RPMI8226 (cell line): ENCODE data around the gene PIF1.
"Not testable (repeated sequence)": the region's sequence is repeated elsewhere in the genome, so short reads cannot be mapped to it uniquely, and the experiment has no call there.

Experiments used
- DNase-seq: peaks from one replicate; pipeline ENCODE4 v3.0.0-alpha.2; 2015

The PIF1 gene

DNA sequence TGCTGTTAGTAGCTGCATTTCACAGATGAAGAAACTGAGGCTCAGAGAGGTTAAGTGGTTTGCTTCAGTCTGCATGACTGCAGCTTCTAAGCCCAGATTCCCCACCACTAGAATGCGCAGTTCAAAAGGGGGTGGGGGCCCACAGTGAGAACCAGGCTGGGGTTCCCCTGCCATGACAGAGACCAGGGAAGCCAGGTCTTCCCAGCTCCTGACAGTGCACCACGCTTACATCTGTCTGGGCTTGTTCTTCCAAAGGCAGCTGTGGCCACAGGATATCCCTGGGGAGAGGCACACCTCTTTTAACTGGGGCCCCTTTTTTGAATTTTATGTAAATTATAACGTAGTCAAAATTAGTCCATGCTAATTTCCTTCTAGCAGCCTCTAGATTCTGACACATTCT lies 21.6 kb upstream of the PIF1 start:
- no peak for DNase-seq

DNA sequence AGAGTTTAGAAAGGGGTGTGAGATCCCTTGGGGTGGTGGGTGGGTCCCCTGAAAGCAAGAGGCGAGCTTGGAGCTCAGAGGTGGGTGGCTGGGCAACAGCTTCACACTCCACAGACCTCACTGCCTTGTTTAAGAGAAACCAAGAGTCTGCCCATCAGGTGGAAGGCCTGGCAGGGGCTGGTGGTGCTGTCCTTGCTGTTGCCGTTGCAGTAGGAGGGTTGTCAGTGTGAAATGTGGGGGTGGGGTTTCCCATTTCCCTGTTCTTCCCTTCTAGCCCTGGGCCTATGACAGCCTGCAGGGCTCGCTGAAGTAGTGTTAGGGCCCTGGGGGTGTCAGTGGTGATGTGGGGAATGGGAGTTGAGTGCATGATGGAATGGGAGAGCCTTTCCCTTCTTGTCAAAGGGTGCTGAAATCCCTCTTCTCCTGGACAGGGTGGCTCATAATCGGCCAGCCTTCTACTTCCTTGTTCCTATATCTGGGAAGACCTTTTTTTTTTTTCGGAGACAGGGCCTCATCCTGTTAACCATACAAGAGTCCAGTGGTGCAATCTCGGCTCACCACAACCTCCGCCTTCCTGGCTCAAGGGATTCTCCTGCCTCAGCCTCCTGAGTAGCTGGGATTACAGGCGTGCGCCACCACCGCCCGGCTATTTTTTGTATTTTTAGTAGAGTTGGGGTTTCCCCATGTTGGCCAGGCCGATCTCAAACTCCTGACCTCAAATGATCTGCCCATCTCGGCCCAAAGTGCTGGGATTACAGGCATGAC lies 20.6 kb upstream of the PIF1 start:
- no peak for DNase-seq

- peak; percentile 54 for DNase-seq
These were observed 19.8 kb upstream of the PIF1 start for GRCh38 chr15:64845183-64845611.

GRCh38 chr15:64844576-64845145 lies 19.2 kb upstream of the PIF1 start:
- no peak for DNase-seq

GRCh38 chr15:64843991-64844390 lies 18.5 kb upstream of the PIF1 start:
- DNase-seq: no peak

DNA sequence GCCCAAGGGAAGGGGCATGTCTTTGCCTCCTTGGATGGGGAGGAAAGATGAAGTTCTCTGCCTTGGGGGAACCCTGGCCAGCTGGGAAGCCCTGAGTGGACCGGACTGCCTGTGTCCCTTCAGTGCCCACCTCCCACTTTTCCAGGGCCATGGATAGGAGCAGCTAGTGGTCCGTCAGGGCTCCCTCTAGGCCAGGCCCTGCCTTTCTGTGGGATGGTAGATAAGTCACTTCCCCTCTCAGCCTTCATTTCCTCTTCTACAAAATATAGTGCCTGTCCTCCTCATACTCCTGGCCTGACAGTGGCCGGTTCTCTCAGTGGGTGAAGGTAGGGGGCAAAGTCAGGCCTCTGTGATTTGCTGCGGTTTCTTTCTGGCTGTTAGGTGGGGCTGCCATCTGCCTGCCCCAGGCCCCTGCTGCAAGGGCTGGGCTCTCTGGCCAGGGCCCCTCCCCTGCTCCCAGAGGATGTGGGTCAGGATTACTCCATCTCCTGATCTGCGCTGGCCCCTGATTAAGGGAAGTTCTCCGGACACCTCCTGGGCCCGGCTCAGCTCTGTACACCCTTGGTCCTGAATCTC lies 17.6 kb upstream of the PIF1 start:
- no peak for DNase-seq

GRCh38 chr15:64842096-64842939 lies 16.9 kb upstream of the PIF1 start:
- peak; percentile 43 for DNase-seq

DNA sequence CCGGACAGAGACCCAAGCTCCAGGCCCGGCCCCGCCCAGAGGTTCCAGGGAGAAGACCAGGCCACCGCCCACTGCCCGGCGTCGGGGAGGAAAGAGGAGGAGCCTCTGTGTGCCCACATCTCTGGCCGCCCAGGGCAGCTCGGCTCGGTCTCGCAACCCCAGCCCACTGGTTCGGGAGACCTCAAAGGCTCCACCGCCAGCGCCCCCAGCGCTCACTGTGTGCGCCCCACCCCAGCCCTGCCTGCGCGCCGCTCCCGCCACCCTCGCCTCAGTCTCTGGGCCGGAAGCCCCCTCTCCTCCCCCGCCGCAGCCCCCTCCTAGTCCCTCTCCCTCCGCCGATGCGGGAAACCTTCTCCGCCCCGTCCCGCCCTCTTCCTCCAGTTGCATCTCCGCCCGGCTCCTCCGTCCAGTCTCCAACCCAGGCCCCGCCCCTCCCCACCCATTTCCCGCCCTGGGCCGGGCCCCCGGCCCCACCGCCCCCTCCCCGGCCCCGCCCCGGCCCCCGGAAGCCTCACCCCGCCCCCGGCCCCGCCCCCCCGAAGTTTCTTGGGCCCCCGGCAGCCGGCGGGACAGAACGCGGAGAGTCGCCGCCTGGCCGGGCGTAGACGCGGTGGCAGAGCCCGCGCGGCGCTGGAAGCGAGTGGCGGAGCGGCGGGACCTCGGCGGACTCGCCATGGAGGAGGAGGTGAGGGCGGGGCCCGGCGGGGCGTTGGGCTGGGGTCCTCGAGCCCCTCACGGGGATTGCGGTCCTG lies 16.1 kb upstream of the PIF1 start, which contains the start of gene PLEKHO2:
TSS of gene PLEKHO2 (plus strand) at position 572 of the 752 bp plus-strand sequence. CDS start at position 674, 102 bp downstream.
- peak; percentile 98 for DNase-seq

DNA sequence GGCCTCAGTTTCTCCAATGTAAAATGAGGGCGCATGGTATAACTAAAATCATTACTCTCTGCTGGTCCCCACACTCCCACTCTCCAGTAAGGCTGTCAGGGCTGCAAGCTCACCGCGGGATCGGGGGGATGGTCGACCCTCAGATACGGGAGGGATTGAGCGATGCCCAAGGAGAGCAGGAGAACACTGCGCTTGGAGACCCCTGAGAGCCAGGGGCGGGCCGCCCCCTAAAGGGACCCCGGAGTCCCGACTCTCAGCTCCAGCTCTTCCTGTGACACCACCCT lies 15.6 kb upstream of the PIF1 start:
- DNase-seq: no peak

DNA sequence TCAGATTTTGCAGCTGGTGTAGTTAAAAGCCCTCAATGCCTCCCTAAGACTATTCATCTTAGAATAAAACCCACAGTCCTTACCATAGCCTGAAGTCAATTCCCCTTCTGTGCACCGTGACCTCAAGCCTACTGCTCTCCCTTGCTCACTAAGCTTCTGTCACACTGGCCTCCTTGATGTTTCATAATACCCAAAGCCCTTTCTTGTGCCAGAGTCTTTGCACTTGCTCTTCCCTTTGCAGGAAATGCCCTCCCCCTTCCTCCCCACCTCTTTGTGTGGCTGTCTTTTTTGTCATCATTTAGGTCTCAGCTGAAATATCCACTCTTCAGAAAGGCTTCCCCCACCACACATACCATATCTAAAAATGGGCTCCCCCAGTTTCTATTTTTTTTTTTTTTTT lies 12.1 kb upstream of the PIF1 start:
- no peak for DNase-seq

- DNase-seq: no peak
These were observed 10.6 kb upstream of the PIF1 start for GRCh38 chr15:64836023-64836536.

DNA sequence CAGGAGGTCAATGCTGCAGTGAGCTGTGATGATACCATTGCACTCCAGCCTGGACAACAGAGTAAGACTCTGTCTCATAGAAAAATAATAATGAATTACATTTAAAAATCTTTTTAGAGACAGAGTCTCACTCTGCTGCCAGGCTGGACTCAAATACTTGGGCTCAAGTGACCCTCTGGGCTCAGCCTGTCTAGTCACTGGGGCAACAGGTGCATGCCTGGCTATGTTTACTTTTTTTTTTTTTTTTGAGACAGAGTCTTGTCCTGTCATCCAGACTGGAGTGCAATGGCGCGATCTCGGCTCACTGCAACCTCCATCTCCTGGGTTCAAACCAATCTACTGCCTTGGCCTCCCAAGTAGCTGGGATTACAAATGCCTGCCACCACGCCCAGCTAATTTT lies 8.2 kb upstream of the PIF1 start:
- no peak for DNase-seq

GRCh38 chr15:64828985-64829384 lies 3.5 kb upstream of the PIF1 start:
- no peak for DNase-seq

DNA sequence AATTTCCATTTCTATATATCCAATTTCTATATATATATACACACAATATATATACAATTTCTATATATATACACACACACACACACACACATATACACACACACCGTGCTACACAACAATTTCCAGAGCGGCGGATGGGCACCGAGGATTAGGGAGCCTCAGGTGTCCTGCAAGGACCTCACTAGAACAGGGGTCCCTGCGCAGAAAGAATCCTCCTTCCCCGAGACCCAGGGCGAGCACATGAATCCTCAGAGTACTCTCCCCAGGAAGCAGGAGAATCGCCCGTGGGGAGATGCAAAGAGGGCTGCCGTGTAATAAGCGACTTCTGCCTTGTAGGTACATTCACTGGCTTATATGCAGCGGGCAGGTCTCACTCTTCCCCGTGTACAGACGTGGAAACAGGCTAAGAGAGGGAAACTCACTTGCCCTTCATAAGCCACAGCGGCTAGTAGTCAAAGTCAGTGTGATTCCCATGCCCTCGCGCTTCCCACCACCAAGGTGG lies 467 bp downstream of the PIF1 start:
- peak; percentile 53 for DNase-seq

GRCh38 chr15:64816452-64816851 lies 9.0 kb downstream of the PIF1 start:
- DNase-seq: no peak

DNA sequence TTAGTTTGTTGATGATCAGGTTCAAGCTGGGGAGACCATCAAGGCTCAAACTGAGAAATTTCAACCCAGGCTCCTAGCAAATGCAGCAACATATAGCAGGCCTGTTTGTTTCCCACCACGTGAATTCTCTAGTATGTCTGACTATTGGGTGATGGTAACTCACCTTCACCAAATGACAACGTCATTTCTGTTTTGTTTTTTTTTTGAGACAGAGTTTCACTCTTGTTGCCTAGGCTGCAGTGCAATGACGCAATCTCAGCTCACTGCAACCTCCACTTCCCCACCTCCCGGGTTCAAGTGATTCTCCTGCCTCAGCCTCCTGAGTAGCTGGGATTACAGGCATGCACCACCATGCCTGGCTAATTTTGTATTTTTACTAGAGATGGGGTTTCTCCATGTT lies 10.5 kb downstream of the PIF1 start:
- not testable (repeated sequence) for DNase-seq

- not testable (repeated sequence) for DNase-seq
These were observed 11.2 kb downstream of the PIF1 start for GRCh38 chr15:64814283-64814682.

- DNase-seq: peak; percentile 90
These were observed 12.4 kb downstream of the PIF1 start for GRCh38 chr15:64813075-64813474.

GRCh38 chr15:64810497-64811326 lies 14.7 kb downstream of the PIF1 start:
- DNase-seq: no peak

DNA sequence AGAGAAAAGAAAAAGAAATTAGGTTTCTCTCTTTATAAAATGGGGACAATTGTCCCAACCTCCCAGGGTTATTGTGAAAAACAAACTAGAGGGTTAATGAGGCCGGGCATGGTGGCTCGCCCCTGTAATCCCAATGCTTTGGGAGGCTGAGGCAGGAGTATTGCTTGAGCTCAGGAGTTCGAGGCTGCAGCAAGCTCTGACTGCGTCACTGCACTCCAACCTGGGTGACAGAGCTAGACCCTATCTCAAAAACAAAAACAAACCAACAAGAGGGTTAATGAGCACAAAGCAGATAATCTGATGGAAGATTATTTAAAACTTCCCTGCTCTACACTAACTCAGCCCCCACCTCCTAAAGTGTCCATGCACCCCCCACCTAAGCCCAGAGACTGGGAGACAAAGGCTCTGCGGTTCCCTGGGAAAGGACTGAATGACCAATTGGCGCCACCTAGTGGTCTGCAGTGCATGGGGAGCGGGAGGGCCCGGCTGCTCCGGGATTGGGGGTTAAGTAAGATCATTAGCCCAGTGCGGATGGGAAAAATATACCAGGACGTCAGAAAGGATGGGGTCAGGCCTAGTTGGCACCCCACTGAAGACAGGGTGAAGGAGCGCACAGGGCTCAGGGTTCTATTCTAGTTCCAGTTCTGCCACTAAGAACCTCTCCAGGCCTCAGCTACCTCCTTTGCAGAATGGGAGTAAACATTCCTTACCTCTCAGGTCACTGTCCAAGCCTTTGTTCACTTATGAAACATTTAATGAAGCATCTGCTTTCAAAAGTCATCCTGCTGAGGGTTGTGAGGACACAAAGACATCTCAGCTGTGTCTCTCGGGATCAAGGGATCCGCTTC lies 15.6 kb downstream of the PIF1 start:
- DNase-seq: peak; percentile 84
